Activated T-cell treated with anti-CD3 and anti-CD28 coated beads, Interleukin-2, amount 50 U/mL, for 72 hours (primary cell): Measurements from ENCODE around the gene GABBR2. TPM values are rescaled to one million over a fixed set of nuclear protein-coding genes. Genes with fewer than 3 reads are reported as not detected.
A peak's percentile ranks its signal among the peaks of the same experiment; 100 is the strongest.

Experiments used
- ATAC-seq, 2 donors: fragments of 150-1000 bp; cut with Tn5 transposase; replicated peaks in 1 of 2; 2 replicates each; pipeline ENCODE4 v1.10.0; 2021; ENCODE audit warnings: moderate library complexity in 2 of 2, mild to moderate bottlenecking in 1 of 2
- DNase-seq, 2 donors: peaks; one replicate each; pipeline ENCODE4 v3.0.0; 2021 to 2022; ENCODE audit warnings: mixed read lengths in 1 of 2
- H3K27ac Mint-ChIP-seq: one replicate; pipeline ENCODE4 v1.8.0; 2022; ENCODE audit warnings: mild to moderate bottlenecking, moderate library complexity, mixed read lengths
- H3K27me3 Mint-ChIP-seq: one replicate; pipeline ENCODE4 v1.8.0; 2022; ENCODE audit warnings: low read depth, mixed read lengths
- H3K36me3 Mint-ChIP-seq, 2 donors: one replicate each; pipeline ENCODE4 v1.8.0; 2022; ENCODE audit warnings: mixed read lengths in 2 of 2, mild to moderate bottlenecking in 1 of 2; ENCODE audit not compliant: insufficient read depth in 2 of 2
- H3K4me1 Mint-ChIP-seq: one replicate; pipeline ENCODE4 v1.8.0; 2022; ENCODE audit warnings: low read depth, mixed read lengths
- H3K4me3 Mint-ChIP-seq, 2 donors: one replicate each; pipeline ENCODE4 v1.8.0; 2022; ENCODE audit warnings: mild to moderate bottlenecking in 2 of 2, mixed read lengths in 2 of 2, moderate library complexity in 2 of 2
- H3K9me3 Mint-ChIP-seq, 2 donors: one replicate each; pipeline ENCODE4 v1.8.0; 2022; ENCODE audit warnings: mixed read lengths in 2 of 2
- total RNA-seq, 2 donors: library from RNA; stranded (reverse); gene quantifications; one replicate each; pipeline ENCODE4 v1.2.3, GENCODE V29; 2022

Gene GABBR2
- total RNA-seq, 2 donors from 2014 or later = not detected

DNA sequence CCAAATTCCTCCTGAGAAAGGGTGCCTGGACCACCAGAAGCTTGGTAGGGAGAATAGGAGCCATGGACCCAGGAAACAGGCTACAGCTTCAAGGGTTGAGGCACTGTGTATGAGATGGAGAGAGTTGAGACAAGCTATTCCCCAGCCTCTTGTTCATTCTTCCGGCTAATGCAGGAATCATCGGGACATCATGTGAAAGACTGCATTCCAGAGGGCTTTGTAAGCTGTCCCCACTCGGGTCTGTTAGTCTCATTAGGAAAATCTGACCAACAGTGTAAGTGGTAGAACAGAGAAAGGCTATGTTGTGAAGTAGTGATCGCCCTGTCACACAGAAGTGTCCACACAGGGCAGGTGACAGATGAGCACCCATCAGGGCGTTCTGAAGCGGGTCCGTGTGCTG is 81.4 kb downstream of the GABBR2 start:
- no peak for DNase-seq
- Mint-ChIP-seq H3K36me3 (no peaks in the 10 kb centered on the region), H3K27me3 (peaks cover 28% of the 10 kb centered on the region), H3K4me1 (no peaks in the 10 kb centered on the region), H3K27ac (no peak overlapping the region), H3K9me3 (no peaks in the 10 kb centered on the region), H3K4me3 (no peak overlapping the region)
- ATAC-seq = no peak

DNA sequence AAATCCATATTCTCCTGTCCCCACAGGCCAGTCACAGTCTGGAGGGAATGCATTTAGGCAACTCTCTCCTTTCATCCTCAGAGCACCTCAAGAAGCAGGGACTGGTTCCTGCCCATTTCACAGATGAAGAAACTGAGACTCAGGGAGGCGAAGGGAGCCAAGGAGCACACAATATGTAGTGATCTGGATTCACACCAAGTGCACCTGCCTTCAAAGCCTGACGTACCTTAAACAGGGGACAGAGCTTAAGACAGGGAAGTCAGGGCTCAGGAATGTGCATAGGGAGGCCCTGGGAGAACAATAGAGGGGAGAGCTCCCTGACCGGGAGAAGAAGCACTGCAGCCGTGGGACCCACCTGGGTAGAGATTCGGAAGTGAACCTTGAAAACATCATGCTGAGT is 83.0 kb downstream of the GABBR2 start:
- H3K27me3 Mint-ChIP-seq = peaks cover 28% of the 10 kb centered on the region
- peak overlapping the region; percentile 8 for H3K27ac Mint-ChIP-seq
- no peak for ATAC-seq
- no peak for DNase-seq
- no peaks in the 10 kb centered on the region for H3K9me3 Mint-ChIP-seq
- H3K4me3 Mint-ChIP-seq = no peak overlapping the region
- no peaks in the 10 kb centered on the region for H3K36me3 Mint-ChIP-seq
- no peaks in the 10 kb centered on the region for H3K4me1 Mint-ChIP-seq

DNA sequence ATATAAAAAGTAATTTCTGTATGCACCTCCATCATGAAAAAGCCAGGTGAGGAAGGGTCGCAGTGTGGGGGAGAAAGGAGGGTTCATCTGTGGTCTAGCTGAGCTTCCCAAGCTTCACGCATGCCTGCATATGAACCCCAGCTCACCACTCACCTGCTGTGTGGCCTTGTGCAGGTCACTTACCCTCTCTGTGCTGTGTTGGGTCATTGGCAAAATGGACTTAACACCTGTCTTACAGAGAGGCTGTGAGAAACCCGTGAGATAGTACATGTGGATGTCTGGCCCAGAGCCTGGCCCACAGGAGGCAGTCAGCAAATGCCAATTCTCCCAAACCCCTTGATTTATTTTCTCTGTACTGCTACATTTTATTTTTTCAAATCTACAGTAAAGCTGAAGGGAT is 88.9 kb downstream of the GABBR2 start:
- no peak for DNase-seq
- Mint-ChIP-seq H3K4me1 (no peaks in the 10 kb centered on the region), H3K27ac (no peak overlapping the region), H3K36me3 (no peaks in the 10 kb centered on the region), H3K9me3 (no peaks in the 10 kb centered on the region), H3K4me3 (no peak overlapping the region), H3K27me3 (peaks cover 17% of the 10 kb centered on the region)
- ATAC-seq = no peak

DNA sequence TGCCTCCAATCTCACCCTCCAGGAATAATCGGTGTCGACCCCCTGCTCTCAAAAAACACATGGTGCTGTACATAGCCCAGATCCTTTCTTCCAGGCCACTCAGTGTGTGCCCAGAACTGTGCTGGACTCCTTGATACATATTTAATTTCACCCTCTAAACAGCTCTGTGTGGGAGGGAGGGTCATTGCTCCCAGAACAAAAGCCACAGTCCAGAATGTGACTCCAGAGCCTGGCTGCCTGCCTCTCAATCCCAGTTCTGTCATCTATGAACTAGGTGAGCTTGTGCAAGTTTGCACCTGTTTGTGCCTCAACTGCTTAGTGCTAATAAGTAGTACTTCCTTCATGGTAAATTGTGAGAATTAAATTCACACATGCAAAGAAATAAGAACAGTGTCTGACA is 93.1 kb downstream of the GABBR2 start:
- Mint-ChIP-seq H3K4me1 (no peaks in the 10 kb centered on the region), H3K27me3 (peaks cover 20% of the 10 kb centered on the region), H3K9me3 (no peaks in the 10 kb centered on the region), H3K36me3 (no peaks in the 10 kb centered on the region), H3K27ac (no peak overlapping the region), H3K4me3 (no peak overlapping the region)
- DNase-seq (no peak), ATAC-seq (no peak)

DNA sequence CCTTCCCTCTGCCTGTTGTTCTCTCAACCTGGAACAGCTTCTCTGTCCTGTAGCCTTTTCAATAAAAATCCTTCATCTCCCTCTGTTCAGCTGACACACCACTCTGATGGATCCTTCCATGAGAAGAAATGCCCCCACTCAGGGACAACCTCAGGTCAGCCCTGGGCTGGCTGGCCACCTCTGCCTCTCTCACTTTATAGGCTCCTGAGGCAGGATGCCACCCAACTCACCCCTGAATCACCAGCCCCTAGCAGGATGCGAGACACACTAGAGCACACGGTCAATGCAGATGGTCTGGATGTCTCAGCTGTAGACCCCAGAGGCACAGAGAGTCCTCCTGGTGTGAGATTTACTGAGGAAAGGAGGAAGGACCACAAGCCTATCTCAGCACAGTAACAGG is 93.8 kb downstream of the GABBR2 start:
- DNase-seq (no peak), ATAC-seq (no peak)
- Mint-ChIP-seq H3K36me3 (no peaks in the 10 kb centered on the region), H3K9me3 (no peaks in the 10 kb centered on the region), H3K27me3 (peaks cover 26% of the 10 kb centered on the region), H3K4me3 (no peak overlapping the region), H3K27ac (no peak overlapping the region), H3K4me1 (no peaks in the 10 kb centered on the region)

DNA sequence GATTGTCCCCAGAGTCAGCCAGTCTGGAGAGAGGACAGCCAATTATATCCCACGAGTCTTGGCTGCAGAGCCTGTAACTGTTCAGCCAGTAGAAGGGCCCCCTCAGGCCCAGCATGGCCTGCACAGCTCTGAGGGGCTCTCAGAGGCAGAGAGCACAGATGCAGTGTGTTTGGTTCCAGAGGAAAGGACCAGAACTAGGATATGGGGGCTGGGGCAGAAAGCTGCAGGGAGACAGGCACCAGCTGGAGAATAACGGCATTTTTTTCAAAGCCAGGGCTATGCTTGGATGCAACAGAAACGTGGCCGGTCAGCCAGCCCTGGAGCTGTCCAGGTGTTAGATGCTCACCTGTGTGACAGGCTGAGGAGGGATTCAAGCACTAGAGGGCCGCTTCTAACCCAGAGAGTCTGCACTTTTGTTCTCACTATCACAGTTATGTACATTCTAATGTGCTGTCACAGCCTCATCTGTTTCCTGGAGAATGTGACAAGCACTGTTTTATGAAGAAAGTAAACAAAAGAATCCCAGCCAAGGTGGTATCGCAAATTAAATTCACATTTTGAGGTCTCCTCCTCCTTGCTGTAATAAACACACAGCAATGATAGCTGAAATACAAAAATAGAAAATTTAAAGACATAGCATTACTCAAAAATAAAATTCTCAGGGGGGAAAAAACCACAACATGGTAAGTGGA is 96.5 kb downstream of the GABBR2 start:
- Mint-ChIP-seq H3K9me3 (no peaks in the 10 kb centered on the region), H3K4me1 (no peaks in the 10 kb centered on the region), H3K36me3 (no peaks in the 10 kb centered on the region), H3K27me3 (peaks cover 33% of the 10 kb centered on the region), H3K27ac (no peak overlapping the region), H3K4me3 (no peak overlapping the region)
- DNase-seq (no peak), ATAC-seq (no peak)

DNA sequence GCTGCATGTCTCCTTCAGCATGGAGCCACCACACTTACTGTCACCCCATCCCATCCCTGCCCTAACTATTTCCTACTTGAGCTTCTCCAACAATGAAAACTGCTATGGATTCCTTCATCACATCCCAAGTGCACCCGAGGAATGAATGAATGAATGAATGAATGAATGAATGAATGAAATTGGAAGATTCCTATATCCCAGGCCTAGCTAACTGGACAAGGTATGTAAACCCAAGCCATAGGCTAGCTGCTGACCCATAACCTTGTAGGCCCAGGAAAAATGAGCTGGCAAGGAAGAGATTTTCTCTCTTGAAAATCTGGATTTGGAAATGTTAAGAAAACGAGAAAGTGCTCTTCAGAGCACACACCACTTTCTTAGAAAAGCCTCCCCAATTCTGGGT is 97.4 kb downstream of the GABBR2 start:
- no peak for ATAC-seq
- H3K9me3 Mint-ChIP-seq = no peaks in the 10 kb centered on the region

DNA sequence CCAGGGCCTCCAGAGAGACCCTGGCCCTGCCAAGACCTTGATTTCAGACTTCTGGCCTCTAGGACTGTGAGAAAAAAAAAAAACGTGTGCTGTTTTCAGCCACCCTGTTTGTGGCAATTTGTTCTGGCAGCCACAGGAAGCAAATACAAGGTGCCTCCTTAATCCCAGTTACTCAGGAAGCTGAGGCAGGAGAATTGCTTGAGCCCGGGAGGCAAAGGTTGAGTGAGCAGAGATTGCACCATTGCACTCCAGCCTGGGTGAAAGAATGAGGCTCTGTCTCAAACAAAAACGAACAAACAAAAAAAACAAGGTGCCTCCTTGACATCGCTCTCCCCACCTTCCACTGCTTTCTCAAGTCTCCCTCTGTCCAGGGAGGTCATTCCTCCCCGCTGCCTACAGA is 98.0 kb downstream of the GABBR2 start:
- Mint-ChIP-seq H3K9me3 (no peaks in the 10 kb centered on the region), H3K4me3 (no peak overlapping the region), H3K36me3 (no peaks in the 10 kb centered on the region), H3K4me1 (no peaks in the 10 kb centered on the region), H3K27me3 (peaks cover 32% of the 10 kb centered on the region), H3K27ac (no peak overlapping the region)
- no peak for ATAC-seq
- DNase-seq = no peak

More for the DNA sequence above, 97.4 kb downstream of the GABBR2 start:
- H3K4me1 Mint-ChIP-seq = no peaks in the 10 kb centered on the region
- no peak overlapping the region for H3K27ac Mint-ChIP-seq
- no peaks in the 10 kb centered on the region for H3K36me3 Mint-ChIP-seq
- H3K4me3 Mint-ChIP-seq = no peak overlapping the region
- H3K27me3 Mint-ChIP-seq = peaks cover 33% of the 10 kb centered on the region
- no peak for DNase-seq

DNA sequence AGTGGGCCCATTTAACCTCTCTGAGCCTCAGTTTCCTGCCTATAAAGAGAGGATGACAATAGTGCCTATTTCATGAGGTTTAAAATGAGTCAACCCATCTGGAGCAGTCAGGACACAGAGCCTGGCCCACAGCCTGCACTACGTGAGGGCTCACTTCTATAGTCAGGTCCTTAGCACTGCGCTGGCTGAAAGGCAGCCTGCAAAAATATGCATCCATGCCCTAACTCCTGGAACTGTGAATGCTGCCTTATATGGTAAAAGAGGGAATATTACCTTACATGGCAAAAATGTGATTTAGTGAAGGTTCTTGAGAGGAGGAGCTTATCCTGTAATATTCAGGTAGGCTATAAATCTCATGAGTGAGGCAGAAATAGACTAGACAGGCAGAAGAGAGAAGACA is 98.5 kb downstream of the GABBR2 start:
- ATAC-seq = no peak
- Mint-ChIP-seq H3K4me1 (no peaks in the 10 kb centered on the region), H3K9me3 (no peaks in the 10 kb centered on the region), H3K27me3 (peaks cover 27% of the 10 kb centered on the region), H3K27ac (no peak overlapping the region), H3K4me3 (no peak overlapping the region), H3K36me3 (no peaks in the 10 kb centered on the region)
- DNase-seq = no peak

DNA sequence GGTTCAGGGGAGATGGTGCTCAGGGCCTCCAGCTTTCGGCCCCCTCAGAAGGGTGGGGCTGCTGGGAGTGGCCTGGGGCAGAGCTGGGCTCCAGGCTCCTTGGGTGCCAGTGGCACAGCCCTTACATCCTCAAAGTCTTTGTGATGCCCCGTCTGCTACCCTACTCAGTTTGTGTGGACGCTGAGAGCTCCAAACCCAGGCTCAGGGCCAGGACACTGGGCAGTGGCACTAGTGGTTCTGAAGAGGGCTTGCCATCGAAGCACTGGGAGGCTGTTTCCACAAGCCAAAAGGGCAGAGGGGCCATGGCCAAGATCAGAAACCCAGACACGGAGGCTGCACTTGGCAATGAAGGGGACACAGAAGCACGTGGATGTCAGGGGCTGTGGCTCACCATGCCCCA is 99.1 kb downstream of the GABBR2 start:
- Mint-ChIP-seq H3K27ac (no peak overlapping the region), H3K27me3 (peaks cover 23% of the 10 kb centered on the region), H3K36me3 (no peaks in the 10 kb centered on the region), H3K9me3 (no peaks in the 10 kb centered on the region), H3K4me1 (no peaks in the 10 kb centered on the region), H3K4me3 (no peak overlapping the region)
- ATAC-seq (no peak), DNase-seq (no peak)

DNA sequence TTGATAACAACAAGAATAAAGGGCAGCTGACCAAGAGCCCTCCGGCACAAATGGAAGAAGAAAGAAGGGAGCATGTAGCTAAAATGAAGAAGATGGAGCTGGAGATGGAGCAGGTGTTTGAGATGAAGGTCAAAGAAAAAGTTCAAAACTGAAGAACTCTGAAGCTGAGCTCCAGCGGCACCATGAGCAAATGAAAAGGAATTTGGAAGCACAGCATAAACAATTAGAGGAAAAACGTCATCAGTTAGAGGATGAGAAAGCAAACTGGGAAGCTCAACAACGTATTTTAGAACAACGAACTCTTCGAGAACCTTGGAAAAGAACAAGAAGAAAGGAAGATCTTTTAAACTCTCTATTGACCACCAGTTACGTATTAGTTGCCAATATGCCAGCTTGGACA is 100.9 kb downstream of the GABBR2 start:
- DNase-seq (no peak), ATAC-seq (no peak)
- Mint-ChIP-seq H3K9me3 (no peaks in the 10 kb centered on the region), H3K4me1 (no peaks in the 10 kb centered on the region), H3K36me3 (no peaks in the 10 kb centered on the region), H3K27ac (no peak overlapping the region), H3K27me3 (peaks cover 13% of the 10 kb centered on the region), H3K4me3 (no peak overlapping the region)

DNA sequence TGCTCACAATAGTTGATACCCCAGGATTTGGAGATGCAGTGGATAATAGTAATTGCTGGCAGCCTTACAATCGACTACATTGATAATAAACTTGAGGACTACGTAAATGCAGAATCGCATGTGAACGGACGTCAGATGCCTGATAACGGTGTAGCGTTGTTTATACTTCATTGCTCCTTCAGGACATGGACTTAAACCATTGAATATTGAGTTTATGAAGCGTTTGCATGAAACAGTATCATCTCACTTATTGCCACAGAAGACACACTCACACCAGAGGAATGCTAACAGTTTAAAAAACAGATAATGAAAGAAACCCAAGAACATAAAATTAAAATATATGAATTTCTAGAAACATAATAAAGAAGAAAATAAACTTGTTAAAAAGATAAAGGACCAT is 101.6 kb downstream of the GABBR2 start:
- Mint-ChIP-seq H3K27me3 (peaks cover 13% of the 10 kb centered on the region), H3K9me3 (no peaks in the 10 kb centered on the region), H3K4me1 (no peaks in the 10 kb centered on the region), H3K36me3 (no peaks in the 10 kb centered on the region), H3K4me3 (no peak overlapping the region), H3K27ac (no peak overlapping the region)
- ATAC-seq (no peak), DNase-seq (no peak)

DNA sequence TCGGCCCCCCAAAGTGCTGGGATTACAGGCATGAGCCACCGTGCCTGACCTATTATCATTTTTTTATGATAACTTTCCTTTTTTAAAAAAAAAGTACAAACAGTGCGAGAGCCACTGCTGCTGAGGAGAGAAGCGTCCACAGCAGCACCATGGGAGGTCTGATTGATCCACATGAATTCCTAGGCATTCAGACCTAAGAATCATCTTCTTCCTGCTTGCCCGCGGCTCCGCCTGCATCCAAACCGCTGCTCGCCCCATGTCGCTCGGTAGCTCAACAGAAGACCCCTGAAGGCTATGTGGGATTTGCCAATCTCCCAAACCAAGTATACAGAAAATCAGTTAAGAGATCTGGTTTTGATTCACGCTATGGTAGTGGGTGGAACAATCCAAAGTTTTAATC is 102.0 kb downstream of the GABBR2 start:
- Mint-ChIP-seq H3K27me3 (peaks cover 13% of the 10 kb centered on the region), H3K9me3 (no peaks in the 10 kb centered on the region), H3K36me3 (no peaks in the 10 kb centered on the region), H3K4me1 (no peaks in the 10 kb centered on the region), H3K4me3 (no peak overlapping the region), H3K27ac (no peak overlapping the region)
- DNase-seq (no peak), ATAC-seq (no peak)

DNA sequence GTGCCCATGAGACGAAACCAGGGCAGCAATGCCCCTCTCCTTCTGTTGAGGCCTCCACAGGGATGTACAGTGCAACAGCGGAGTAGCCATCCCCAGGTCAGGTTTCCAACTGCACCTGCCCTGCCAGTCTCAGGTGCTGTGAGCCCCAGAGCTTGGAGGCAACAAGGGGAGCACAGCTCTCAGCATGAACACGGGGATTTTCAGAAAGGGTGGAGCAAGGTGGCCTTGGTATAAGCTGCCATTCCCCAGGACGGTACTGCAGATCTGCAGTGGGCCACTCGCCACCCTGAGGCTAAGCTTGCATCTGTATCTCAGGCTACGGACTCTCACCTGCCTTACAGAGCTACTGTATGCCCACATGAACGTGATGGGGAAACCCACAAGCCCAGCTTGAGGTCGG is 103.6 kb downstream of the GABBR2 start:
- Mint-ChIP-seq H3K36me3 (no peaks in the 10 kb centered on the region), H3K27me3 (peaks cover 8% of the 10 kb centered on the region), H3K27ac (no peak overlapping the region), H3K4me1 (no peaks in the 10 kb centered on the region), H3K9me3 (no peaks in the 10 kb centered on the region), H3K4me3 (no peak overlapping the region)
- DNase-seq (no peak), ATAC-seq (no peak)
